ENCODE data around the gene CELA2B.
"Not testable (repeated sequence)": the region's sequence is repeated elsewhere in the genome, so short reads cannot be mapped to it uniquely, and the experiment has no call there.

CELA2B gene

GRCh38 chr1:15459771-15460707 is 15.9 kb upstream of the CELA2B start:
- TF ChIP-seq CTCF (IDR thresholded peaks at IDR 0.05): no peak
- no peak for DNase-seq (ENCODE audit: low spot score)
- Histone ChIP-seq H3K27ac (no peak overlapping the region), H3K4me3 (no peak overlapping the region)

- Histone ChIP-seq H3K4me3 (no peak overlapping the region), H3K27ac (no peak overlapping the region)
- no peak for TF ChIP-seq CTCF (IDR thresholded peaks at IDR 0.05)
- no peak for DNase-seq (ENCODE audit: low spot score)
Observed at GRCh38 chr1:15460708-15461095, 15.2 kb upstream of the CELA2B start.

- not testable (repeated sequence) for H3K4me3 ChIP-seq; DNase-seq (ENCODE audit: low spot score); H3K27ac ChIP-seq
Observed at GRCh38 chr1:15463064-15463800, 12.7 kb upstream of the CELA2B start.

GRCh38 chr1:15463926-15464322 is 12.0 kb upstream of the CELA2B start:
- H3K27ac ChIP-seq; H3K4me3 ChIP-seq; DNase-seq (ENCODE audit: low spot score): not testable (repeated sequence)

GRCh38 chr1:15465674-15466073 is 10.2 kb upstream of the CELA2B start:
- no peak for TF ChIP-seq CTCF (IDR thresholded peaks at IDR 0.05)
- DNase-seq (ENCODE audit: low spot score): no peak
- H3K27ac ChIP-seq: no peak overlapping the region
- no peak overlapping the region for H3K4me3 ChIP-seq

GRCh38 chr1:15466955-15467625 is 8.8 kb upstream of the CELA2B start:
- not testable (repeated sequence) for H3K27ac ChIP-seq; DNase-seq (ENCODE audit: low spot score); H3K4me3 ChIP-seq

- no peak overlapping the region for H3K27ac ChIP-seq
- TF ChIP-seq CTCF (IDR thresholded peaks at IDR 0.05): no peak
- no peak for DNase-seq (ENCODE audit: low spot score)
- H3K4me3 ChIP-seq: no peak overlapping the region
Observed at GRCh38 chr1:15468145-15468544, 7.8 kb upstream of the CELA2B start.

- no peak overlapping the region for H3K27ac ChIP-seq
Observed at GRCh38 chr1:15469361-15469760, 6.5 kb upstream of the CELA2B start.

GRCh38 chr1:15469821-15470448 is 6.0 kb upstream of the CELA2B start:
- not testable (repeated sequence) for DNase-seq (ENCODE audit: low spot score); H3K4me3 ChIP-seq; H3K27ac ChIP-seq

More at GRCh38 chr1:15469361-15469760, 6.5 kb upstream of the CELA2B start:
- TF ChIP-seq CTCF (IDR thresholded peaks at IDR 0.05): no peak
- no peak overlapping the region for H3K4me3 ChIP-seq
- DNase-seq (ENCODE audit: low spot score): no peak

GRCh38 chr1:15471067-15471466 is 4.8 kb upstream of the CELA2B start:
- not testable (repeated sequence) for DNase-seq (ENCODE audit: low spot score); H3K27ac ChIP-seq; H3K4me3 ChIP-seq

GRCh38 chr1:15471723-15472122 is 4.2 kb upstream of the CELA2B start:
- H3K27ac ChIP-seq; H3K4me3 ChIP-seq; DNase-seq (ENCODE audit: low spot score): not testable (repeated sequence)

Data from coronary artery (tissue), 2 donors.